22Rv1 (cell line): Measurements from ENCODE around the gene DNAJC5G.

ENCODE experiments used
- ZFX ChIP-seq: fragments of 450-650 bp; IDR thresholded peaks from 2 replicates; pipeline ENCODE4 v1.6.1; 2017; ENCODE audit warnings: antibody characterized with exemption, borderline replicate concordance
- TF ChIP-seq, protein P1 (sequence below): fragments of 450-650 bp; IDR thresholded peaks from 2 replicates; pipeline ENCODE4 v1.5.1; 2017; ENCODE audit warnings: mild to moderate bottlenecking

DNA sequence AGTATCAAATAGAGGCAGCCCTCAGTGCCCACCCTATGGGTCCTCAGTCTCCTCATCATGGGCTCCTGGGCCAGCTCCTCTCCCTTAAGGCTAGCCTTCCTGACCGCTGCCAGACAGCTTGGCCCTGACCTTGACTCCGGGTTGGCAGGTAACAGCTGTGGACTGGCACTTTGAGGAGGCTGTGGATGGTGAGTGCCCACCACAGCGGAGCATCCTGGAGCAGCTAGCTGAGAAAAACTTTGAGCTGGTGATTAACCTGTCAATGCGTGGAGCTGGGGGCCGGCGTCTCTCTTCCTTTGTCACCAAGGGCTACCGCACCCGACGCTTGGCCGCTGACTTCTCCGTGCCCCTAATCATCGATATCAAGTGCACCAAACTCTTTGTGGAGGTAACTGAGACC lies 39.1 kb upstream of the DNAJC5G start:
- TF ChIP-seq, protein P1, sequence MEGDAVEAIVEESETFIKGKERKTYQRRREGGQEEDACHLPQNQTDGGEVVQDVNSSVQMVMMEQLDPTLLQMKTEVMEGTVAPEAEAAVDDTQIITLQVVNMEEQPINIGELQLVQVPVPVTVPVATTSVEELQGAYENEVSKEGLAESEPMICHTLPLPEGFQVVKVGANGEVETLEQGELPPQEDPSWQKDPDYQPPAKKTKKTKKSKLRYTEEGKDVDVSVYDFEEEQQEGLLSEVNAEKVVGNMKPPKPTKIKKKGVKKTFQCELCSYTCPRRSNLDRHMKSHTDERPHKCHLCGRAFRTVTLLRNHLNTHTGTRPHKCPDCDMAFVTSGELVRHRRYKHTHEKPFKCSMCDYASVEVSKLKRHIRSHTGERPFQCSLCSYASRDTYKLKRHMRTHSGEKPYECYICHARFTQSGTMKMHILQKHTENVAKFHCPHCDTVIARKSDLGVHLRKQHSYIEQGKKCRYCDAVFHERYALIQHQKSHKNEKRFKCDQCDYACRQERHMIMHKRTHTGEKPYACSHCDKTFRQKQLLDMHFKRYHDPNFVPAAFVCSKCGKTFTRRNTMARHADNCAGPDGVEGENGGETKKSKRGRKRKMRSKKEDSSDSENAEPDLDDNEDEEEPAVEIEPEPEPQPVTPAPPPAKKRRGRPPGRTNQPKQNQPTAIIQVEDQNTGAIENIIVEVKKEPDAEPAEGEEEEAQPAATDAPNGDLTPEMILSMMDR = no peak
- TF ChIP-seq ZFX = no peak
